Testis (tissue), 2 donors: Measurements from ENCODE around the gene ARHGAP1.

Experiments used
- POLR2A ChIP-seq: fragments of 450-650 bp; IDR thresholded peaks from one replicate; pipeline ENCODE4 v1.6.1; 2017; ENCODE audit warnings: antibody characterized with exemption, mild to moderate bottlenecking, moderate library complexity
- TF ChIP-seq, protein P1 (sequence below), 3 experiments: fragments of 450-650 bp in 2 of 3; fragments of 200-600 bp in 1 of 3; sonication (generic) in 1 of 3; IDR thresholded peaks; one replicate each; pipeline ENCODE4 v1.5.1; 2016 to 2019; ENCODE audit warnings: antibody characterized with exemption in 3 of 3, mild to moderate bottlenecking in 2 of 3, moderate library complexity in 1 of 3

DNA sequence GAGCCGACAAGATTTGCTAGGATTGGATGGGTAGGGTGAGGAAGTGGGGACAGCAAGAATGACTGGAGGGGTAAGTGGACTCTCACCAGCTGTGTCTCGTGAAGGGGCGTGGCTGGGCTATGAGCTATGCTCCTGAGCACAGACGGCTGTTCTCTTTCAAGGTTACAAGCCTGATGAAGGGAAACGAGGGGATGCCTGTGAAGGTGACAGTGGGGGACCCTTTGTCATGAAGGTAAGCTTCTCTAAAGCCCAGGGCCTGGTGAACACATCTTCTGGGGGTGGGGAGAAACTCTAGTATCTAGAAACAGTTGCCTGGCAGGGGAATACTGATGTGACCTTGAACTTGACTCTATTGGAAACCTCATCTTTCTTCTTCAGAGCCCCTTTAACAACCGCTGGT, 38.5 kb upstream of the ARHGAP1 start:
- TF ChIP-seq POLR2A, result no peak
- TF ChIP-seq, protein P1, sequence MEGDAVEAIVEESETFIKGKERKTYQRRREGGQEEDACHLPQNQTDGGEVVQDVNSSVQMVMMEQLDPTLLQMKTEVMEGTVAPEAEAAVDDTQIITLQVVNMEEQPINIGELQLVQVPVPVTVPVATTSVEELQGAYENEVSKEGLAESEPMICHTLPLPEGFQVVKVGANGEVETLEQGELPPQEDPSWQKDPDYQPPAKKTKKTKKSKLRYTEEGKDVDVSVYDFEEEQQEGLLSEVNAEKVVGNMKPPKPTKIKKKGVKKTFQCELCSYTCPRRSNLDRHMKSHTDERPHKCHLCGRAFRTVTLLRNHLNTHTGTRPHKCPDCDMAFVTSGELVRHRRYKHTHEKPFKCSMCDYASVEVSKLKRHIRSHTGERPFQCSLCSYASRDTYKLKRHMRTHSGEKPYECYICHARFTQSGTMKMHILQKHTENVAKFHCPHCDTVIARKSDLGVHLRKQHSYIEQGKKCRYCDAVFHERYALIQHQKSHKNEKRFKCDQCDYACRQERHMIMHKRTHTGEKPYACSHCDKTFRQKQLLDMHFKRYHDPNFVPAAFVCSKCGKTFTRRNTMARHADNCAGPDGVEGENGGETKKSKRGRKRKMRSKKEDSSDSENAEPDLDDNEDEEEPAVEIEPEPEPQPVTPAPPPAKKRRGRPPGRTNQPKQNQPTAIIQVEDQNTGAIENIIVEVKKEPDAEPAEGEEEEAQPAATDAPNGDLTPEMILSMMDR (IDR thresholded peaks at IDR 0.05), result no peak
